HG02763 (cell line): ENCODE results near the gene SLC13A3.
"Not testable (repeated sequence)": the region's sequence is repeated elsewhere in the genome, so short reads cannot be mapped to it uniquely, and the experiment has no call there.

Source experiments
- ATAC-seq: cut with Tn5 transposase; IDR thresholded peaks from one replicate; pipeline ENCODE4 v1.9.1; 2021; ENCODE audit warnings: mild to moderate bottlenecking, moderate library complexity; ENCODE audit not compliant: unreplicated experiment

The SLC13A3 gene

GRCh38 chr20:46682063-46682821 lies 31.0 kb upstream of the SLC13A3 start:
- no peak for ATAC-seq

- no peak for ATAC-seq
These were observed 30.0 kb upstream of the SLC13A3 start for GRCh38 chr20:46681032-46681854.

- ATAC-seq: no peak
These were observed 29.4 kb upstream of the SLC13A3 start for GRCh38 chr20:46680684-46681031.

GRCh38 chr20:46678516-46678915 lies 27.3 kb upstream of the SLC13A3 start:
- no peak for ATAC-seq

GRCh38 chr20:46677608-46678007 lies 26.3 kb upstream of the SLC13A3 start:
- ATAC-seq: no peak

- ATAC-seq: not testable (repeated sequence)
These were observed 25.5 kb upstream of the SLC13A3 start for GRCh38 chr20:46676649-46677316.

GRCh38 chr20:46674253-46675083 lies 23.2 kb upstream of the SLC13A3 start:
- ATAC-seq: no peak

GRCh38 chr20:46673394-46674252 lies 22.4 kb upstream of the SLC13A3 start:
- ATAC-seq: no peak

- ATAC-seq: no peak
These were observed 21.4 kb upstream of the SLC13A3 start for GRCh38 chr20:46672543-46673148.

GRCh38 chr20:46671866-46672542 lies 20.7 kb upstream of the SLC13A3 start:
- ATAC-seq: no peak

GRCh38 chr20:46670585-46671584 lies 19.6 kb upstream of the SLC13A3 start:
- no peak for ATAC-seq

- ATAC-seq: no peak
These were observed 18.9 kb upstream of the SLC13A3 start for GRCh38 chr20:46670228-46670584.

- no peak for ATAC-seq
These were observed 15.7 kb upstream of the SLC13A3 start for GRCh38 chr20:46666818-46667515.

GRCh38 chr20:46666306-46666705 lies 15.0 kb upstream of the SLC13A3 start:
- ATAC-seq: no peak

- ATAC-seq: no peak
These were observed 14.3 kb upstream of the SLC13A3 start for GRCh38 chr20:46665602-46666001.

GRCh38 chr20:46663531-46663930 lies 12.3 kb upstream of the SLC13A3 start:
- no peak for ATAC-seq

- no peak for ATAC-seq
These were observed 10.4 kb upstream of the SLC13A3 start for GRCh38 chr20:46661659-46662058.
